Left ventricle myocardium inferior (tissue), 1 donor: ENCODE data around the gene FRMD3. TPM values are rescaled to one million over a fixed set of nuclear protein-coding genes. Genes with fewer than 3 reads are reported as not detected.

Experiments used
- DNase-seq: peaks from one replicate; pipeline ENCODE4 v3.0.0-alpha.2; 2020
- H3K27ac ChIP-seq: fragments of 200-600 bp; replicated peaks from 2 replicates; pipeline ENCODE4 v1.8.0; 2021
- H3K27me3 ChIP-seq: fragments of 200-600 bp; 2 replicates; pipeline ENCODE4 v1.8.0; 2021; ENCODE audit warnings: low read depth
- H3K36me3 ChIP-seq: fragments of 200-600 bp; 2 replicates; pipeline ENCODE4 v1.8.0; 2021
- H3K4me1 ChIP-seq: fragments of 200-600 bp; 2 replicates; pipeline ENCODE4 v1.8.0; 2021
- H3K4me3 ChIP-seq: fragments of 200-600 bp; 2 replicates; pipeline ENCODE4 v1.8.0; 2021; ENCODE audit warnings: mild to moderate bottlenecking, moderate library complexity
- H3K9me3 ChIP-seq: fragments of 200-600 bp; replicated peaks from 2 replicates; pipeline ENCODE4 v1.8.0; 2021
- intact Hi-C: fragments of 100-400 bp; cut with micrococcal nuclease; formaldehyde crosslinking; loops from one replicate; pipeline ENCODE4 v1.11.0; 2022
- total RNA-seq: library from RNA; stranded (reverse); fragmentation: NEBNext Ultra II Directional; extraction: Animal tissue kit (Norgen Biotek cat#: 25700); gene quantifications from one replicate; pipeline ENCODE4 v1.2.1, GENCODE V29; 2021
- TF ChIP-seq, protein P1 (sequence below): fragments of 200-600 bp; IDR thresholded peaks from 2 replicates; pipeline ENCODE4 v1.8.0; 2021; ENCODE audit warnings: antibody characterized with exemption, mild to moderate bottlenecking, borderline replicate concordance
- donor health status: DM: no; HTN: yes; CAD: no; lungs with severe emphysema.

Gene FRMD3
- total RNA-seq, 1 donor from 2014 or later: 131 TPM

DNA sequence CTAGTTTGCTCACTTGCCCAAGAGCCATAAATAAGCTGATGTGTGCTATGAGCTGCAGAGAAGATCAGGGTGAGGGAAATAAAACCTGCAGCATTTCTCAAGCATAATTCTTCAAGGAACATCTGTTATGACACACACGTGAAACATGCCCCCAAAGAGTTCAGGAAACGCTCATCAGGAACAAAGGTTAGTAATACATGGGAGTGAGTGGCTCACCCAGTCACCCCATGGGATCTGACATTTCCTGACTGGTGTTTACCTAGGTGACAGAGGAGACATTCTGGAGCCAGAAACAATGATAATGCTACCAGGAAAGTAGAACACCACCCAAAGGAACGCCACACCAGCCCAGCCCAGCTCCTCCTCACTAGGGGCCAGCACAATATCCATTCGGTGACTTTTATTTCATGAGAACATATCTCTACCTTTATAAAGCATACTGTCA, 66.0 kb downstream of the FRMD3 start:
- Histone ChIP-seq H3K9me3 (peaks cover 5% of the 10 kb centered on the region), H3K27me3 (no peaks in the 10 kb centered on the region), H3K27ac (peak overlapping the region; percentile 85), H3K4me1 (peaks cover 82% of the 10 kb centered on the region), H3K36me3 (no peaks in the 10 kb centered on the region), H3K4me3 (no peak overlapping the region)
- peak; percentile 23 for DNase-seq
- intact Hi-C loops: no loop called here
- TF ChIP-seq, protein P1, sequence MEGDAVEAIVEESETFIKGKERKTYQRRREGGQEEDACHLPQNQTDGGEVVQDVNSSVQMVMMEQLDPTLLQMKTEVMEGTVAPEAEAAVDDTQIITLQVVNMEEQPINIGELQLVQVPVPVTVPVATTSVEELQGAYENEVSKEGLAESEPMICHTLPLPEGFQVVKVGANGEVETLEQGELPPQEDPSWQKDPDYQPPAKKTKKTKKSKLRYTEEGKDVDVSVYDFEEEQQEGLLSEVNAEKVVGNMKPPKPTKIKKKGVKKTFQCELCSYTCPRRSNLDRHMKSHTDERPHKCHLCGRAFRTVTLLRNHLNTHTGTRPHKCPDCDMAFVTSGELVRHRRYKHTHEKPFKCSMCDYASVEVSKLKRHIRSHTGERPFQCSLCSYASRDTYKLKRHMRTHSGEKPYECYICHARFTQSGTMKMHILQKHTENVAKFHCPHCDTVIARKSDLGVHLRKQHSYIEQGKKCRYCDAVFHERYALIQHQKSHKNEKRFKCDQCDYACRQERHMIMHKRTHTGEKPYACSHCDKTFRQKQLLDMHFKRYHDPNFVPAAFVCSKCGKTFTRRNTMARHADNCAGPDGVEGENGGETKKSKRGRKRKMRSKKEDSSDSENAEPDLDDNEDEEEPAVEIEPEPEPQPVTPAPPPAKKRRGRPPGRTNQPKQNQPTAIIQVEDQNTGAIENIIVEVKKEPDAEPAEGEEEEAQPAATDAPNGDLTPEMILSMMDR: no peak

DNA sequence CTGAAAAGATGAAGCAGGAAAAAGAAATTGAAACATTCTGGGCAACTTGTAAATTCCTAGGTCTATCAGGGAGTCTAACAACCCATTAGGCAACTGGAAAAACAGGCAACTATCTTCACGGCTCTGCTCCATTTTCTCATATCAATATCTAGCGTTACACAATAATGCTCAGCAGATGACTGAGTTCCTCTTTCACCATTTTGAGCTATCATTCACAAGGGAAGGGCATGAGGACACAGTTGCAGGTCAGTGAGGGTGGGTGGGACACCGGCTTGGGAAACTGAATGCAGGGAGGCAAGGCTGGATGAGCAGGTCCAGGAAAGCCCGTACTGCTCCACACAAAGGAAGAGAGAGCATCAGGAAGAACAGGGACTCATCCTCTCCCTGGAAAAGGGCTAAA, 67.0 kb downstream of the FRMD3 start:
- Histone ChIP-seq H3K9me3 (peaks cover 5% of the 10 kb centered on the region), H3K36me3 (no peaks in the 10 kb centered on the region), H3K27ac (peak overlapping the region; percentile 85), H3K27me3 (no peaks in the 10 kb centered on the region), H3K4me1 (peaks cover 88% of the 10 kb centered on the region), H3K4me3 (no peak overlapping the region)
- TF ChIP-seq, protein P1: no peak
- no peak for DNase-seq
- intact Hi-C loops: no loop called here

DNA sequence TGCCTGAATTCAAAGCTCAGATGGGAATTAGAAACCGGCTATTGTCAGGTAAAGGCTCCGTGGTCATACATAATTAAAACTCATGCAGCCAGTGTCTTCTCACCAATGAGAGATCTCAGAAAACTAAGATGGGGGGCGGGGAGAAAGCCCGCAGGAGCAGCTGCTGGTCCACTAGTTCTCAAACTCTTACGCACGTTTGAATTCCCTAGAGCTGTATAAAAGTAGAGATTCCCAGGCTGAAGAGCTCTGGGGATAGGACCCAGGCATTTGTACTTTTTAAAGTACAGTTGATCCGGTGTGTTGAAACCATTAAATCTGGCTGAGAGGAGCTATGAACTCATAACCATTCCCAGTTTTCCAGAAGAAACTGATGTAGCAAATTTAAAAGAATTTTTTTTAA, 68.5 kb downstream of the FRMD3 start:
- no peaks in the 10 kb centered on the region for H3K9me3 ChIP-seq
- intact Hi-C loops: no loop called here
- H3K4me1 ChIP-seq: peaks cover 98% of the 10 kb centered on the region
- TF ChIP-seq, protein P1: no peak
- H3K27me3 ChIP-seq: no peaks in the 10 kb centered on the region
- peak overlapping the region; percentile 85 for H3K27ac ChIP-seq
- no peak overlapping the region for H3K4me3 ChIP-seq
- peak; percentile 39 for DNase-seq
- H3K36me3 ChIP-seq: no peaks in the 10 kb centered on the region

DNA sequence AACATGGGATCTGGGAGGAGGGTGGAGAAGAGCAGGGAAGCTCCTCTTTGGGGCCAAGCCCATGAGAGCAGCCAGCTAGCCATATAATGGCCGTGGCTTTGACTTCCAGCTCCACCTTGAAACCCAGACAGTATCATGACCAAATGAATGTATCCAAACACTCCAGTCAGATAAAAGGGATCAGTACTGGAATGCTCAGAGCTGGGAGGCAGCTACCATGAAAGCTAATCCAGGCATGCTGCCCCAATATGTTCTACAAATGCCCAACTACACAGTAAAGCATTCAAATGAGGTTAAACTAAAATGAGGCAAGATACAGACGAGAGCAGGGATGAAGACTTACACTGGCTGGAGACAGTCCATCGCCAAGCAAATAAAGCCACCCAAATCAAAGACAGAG, 69.4 kb downstream of the FRMD3 start:
- intact Hi-C loops: no loop called here
- no peak overlapping the region for H3K4me3 ChIP-seq
- TF ChIP-seq, protein P1: no peak
- DNase-seq: no peak
- H3K27me3 ChIP-seq: no peaks in the 10 kb centered on the region
- peaks cover 95% of the 10 kb centered on the region for H3K4me1 ChIP-seq
- H3K36me3 ChIP-seq: no peaks in the 10 kb centered on the region
- peak overlapping the region; percentile 85 for H3K27ac ChIP-seq
- H3K9me3 ChIP-seq: no peaks in the 10 kb centered on the region

DNA sequence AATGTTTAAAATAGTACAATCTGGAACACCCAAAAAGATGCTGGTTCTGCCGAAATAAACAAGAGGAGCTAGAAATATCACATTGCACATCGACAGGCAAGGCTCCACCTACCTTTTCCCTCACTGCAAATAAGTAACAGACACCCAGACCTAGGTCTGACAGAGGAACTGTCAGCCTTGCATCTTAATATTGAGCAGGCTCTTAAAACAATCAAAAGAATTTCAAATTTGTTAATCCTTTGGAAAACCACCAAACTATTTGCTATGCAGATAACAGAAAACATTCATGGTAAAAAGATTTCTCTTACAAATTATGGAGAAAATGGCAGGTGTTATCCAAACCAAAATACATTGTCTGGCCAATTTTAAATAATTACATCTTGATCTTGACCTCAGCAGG, 71.3 kb downstream of the FRMD3 start:
- intact Hi-C loops: no loop called here
- TF ChIP-seq, protein P1: no peak

More for the DNA sequence above, 71.3 kb downstream of the FRMD3 start:
- H3K4me1 ChIP-seq: peaks cover 76% of the 10 kb centered on the region
- no peaks in the 10 kb centered on the region for H3K9me3 ChIP-seq
- DNase-seq: no peak
- peaks cover 3% of the 10 kb centered on the region for H3K36me3 ChIP-seq
- peak overlapping the region; percentile 85 for H3K27ac ChIP-seq
- H3K27me3 ChIP-seq: no peaks in the 10 kb centered on the region
- H3K4me3 ChIP-seq: no peak overlapping the region
